ENCODE measurements around the gene GRID2. TPM values are rescaled to one million over a fixed set of nuclear protein-coding genes. Genes with fewer than 3 reads are reported as not detected.

The GRID2 gene
- polyA plus RNA-seq, 1 donor from 2014 or later: 14.9 TPM

DNA sequence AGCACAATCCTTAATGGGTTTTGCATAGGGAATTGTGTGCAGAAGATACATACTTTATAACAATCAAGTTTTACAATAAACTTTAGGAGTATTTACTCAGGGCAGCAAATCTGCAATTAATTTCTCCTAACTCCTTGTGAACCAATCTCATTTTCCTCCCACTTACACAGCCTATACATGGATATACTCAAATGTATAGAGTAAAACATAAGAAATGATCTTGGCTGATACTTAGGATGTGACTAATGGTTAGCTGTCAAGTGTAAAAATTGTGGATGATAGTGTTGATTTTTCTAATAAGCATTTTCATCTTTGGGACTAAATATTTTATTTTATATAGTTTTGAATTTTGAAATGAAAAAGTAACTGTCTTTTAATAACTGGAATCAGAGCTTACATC is 759.6 kb downstream of the GRID2 start:
- no peak overlapping the region for H3K4me3 ChIP-seq (ENCODE audit: low read length)
- no peaks in the 10 kb centered on the region for H3K79me2 ChIP-seq (replicated peaks; ENCODE audit: insufficient read depth, low read length)
- peaks cover 4% of the 10 kb centered on the region for H3F3A ChIP-seq (ENCODE audit: insufficient read depth, low read length, poor library complexity, severe bottlenecking)
- no peak overlapping the region for H3K4me2 ChIP-seq (ENCODE audit: low read length)
- no peaks in the 10 kb centered on the region for H3K27me3 ChIP-seq (ENCODE audit: insufficient read depth, low read depth, low read length)
- TF ChIP-seq, protein P1, sequence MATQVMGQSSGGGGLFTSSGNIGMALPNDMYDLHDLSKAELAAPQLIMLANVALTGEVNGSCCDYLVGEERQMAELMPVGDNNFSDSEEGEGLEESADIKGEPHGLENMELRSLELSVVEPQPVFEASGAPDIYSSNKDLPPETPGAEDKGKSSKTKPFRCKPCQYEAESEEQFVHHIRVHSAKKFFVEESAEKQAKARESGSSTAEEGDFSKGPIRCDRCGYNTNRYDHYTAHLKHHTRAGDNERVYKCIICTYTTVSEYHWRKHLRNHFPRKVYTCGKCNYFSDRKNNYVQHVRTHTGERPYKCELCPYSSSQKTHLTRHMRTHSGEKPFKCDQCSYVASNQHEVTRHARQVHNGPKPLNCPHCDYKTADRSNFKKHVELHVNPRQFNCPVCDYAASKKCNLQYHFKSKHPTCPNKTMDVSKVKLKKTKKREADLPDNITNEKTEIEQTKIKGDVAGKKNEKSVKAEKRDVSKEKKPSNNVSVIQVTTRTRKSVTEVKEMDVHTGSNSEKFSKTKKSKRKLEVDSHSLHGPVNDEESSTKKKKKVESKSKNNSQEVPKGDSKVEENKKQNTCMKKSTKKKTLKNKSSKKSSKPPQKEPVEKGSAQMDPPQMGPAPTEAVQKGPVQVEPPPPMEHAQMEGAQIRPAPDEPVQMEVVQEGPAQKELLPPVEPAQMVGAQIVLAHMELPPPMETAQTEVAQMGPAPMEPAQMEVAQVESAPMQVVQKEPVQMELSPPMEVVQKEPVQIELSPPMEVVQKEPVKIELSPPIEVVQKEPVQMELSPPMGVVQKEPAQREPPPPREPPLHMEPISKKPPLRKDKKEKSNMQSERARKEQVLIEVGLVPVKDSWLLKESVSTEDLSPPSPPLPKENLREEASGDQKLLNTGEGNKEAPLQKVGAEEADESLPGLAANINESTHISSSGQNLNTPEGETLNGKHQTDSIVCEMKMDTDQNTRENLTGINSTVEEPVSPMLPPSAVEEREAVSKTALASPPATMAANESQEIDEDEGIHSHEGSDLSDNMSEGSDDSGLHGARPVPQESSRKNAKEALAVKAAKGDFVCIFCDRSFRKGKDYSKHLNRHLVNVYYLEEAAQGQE (IDR thresholded peaks at IDR 0.05; ENCODE audit: borderline replicate concordance): no peak
- no peak for TF ChIP-seq CTCF (IDR thresholded peaks at IDR 0.05; ENCODE audit: poor library complexity, severe bottlenecking)
- no peaks in the 10 kb centered on the region for H3K9me3 ChIP-seq (ENCODE audit: low read length)
- no peak overlapping the region for H2AFZ ChIP-seq (ENCODE audit: low read depth, low read length)
- no peaks in the 10 kb centered on the region for H4K20me1 ChIP-seq (ENCODE audit: insufficient read depth)
- H3K36me3 ChIP-seq (ENCODE audit: insufficient read depth, low read length): no peaks in the 10 kb centered on the region
- H3K9ac ChIP-seq (ENCODE audit: low read length): no peak overlapping the region
- H3K27ac ChIP-seq (ENCODE audit: low read length): no peak overlapping the region
- no peaks in the 10 kb centered on the region for H3K9me2 ChIP-seq (ENCODE audit: insufficient read depth, low read length)

GRCh38 chr4:93065790-93066189 is 762.0 kb downstream of the GRID2 start:
- Histone ChIP-seq H3K4me3 (ENCODE audit: low read length) (no peak overlapping the region), H3K27ac (ENCODE audit: low read length) (no peak overlapping the region), H2AFZ (ENCODE audit: low read depth, low read length) (no peak overlapping the region), H3K79me2 (replicated peaks; ENCODE audit: insufficient read depth, low read length) (no peaks in the 10 kb centered on the region), H3K27me3 (ENCODE audit: insufficient read depth, low read depth, low read length) (no peaks in the 10 kb centered on the region), H3K36me3 (ENCODE audit: insufficient read depth, low read length) (no peaks in the 10 kb centered on the region), H3K9me3 (ENCODE audit: low read length) (no peaks in the 10 kb centered on the region), H3F3A (ENCODE audit: insufficient read depth, low read length, poor library complexity, severe bottlenecking) (peaks cover 4% of the 10 kb centered on the region), H4K20me1 (ENCODE audit: insufficient read depth) (no peaks in the 10 kb centered on the region), H3K9me2 (ENCODE audit: insufficient read depth, low read length) (no peaks in the 10 kb centered on the region), H3K4me2 (ENCODE audit: low read length) (no peak overlapping the region), H3K9ac (ENCODE audit: low read length) (no peak overlapping the region)
- TF ChIP-seq POLR2AphosphoS5 (IDR thresholded peaks at IDR 0.05) (no peak), CTCF (IDR thresholded peaks at IDR 0.05; ENCODE audit: poor library complexity, severe bottlenecking) (no peak), MXI1 (conservative IDR thresholded peaks at IDR 0.05; ENCODE audit: poor library complexity, severe bottlenecking) (no peak), SMC3 (conservative IDR thresholded peaks at IDR 0.05; ENCODE audit: poor library complexity) (no peak), EP300 (conservative IDR thresholded peaks at IDR 0.05; ENCODE audit: poor library complexity, severe bottlenecking) (no peak), RAD21 (conservative IDR thresholded peaks at IDR 0.05) (no peak), EZH2 (IDR thresholded peaks at IDR 0.05; ENCODE audit: borderline replicate concordance, insufficient read depth, low read length, poor library complexity, severe bottlenecking) (no peak), TAF1 (IDR thresholded peaks at IDR 0.05; ENCODE audit: low read depth) (no peak)
- TF ChIP-seq, protein P1 (IDR thresholded peaks at IDR 0.05; ENCODE audit: borderline replicate concordance): no peak

All from neural cell (in vitro differentiated cells).